T1000 (cell line): ENCODE measurements around the gene LYRM4.
A peak's percentile ranks its signal among the peaks of the same experiment; 100 is the strongest.
"Not testable (repeated sequence)": the region's sequence is repeated elsewhere in the genome, so short reads cannot be mapped to it uniquely, and the experiment has no call there.

Source experiments
- DNase-seq: peaks from one replicate; lab custom pipeline; 2025; ENCODE audit warnings: mixed read lengths; lab: John Stamatoyannopoulos, UW

LYRM4 gene

GRCh38 chr6:5122504-5123112 is 138.1 kb downstream of the LYRM4 start:
- no peak for DNase-seq

GRCh38 chr6:5121956-5122355 is 138.8 kb downstream of the LYRM4 start:
- no peak for DNase-seq

GRCh38 chr6:5121479-5121878 is 139.3 kb downstream of the LYRM4 start:
- DNase-seq: no peak

- DNase-seq: not testable (repeated sequence)
These were observed 140.2 kb downstream of the LYRM4 start for GRCh38 chr6:5120543-5120942.

GRCh38 chr6:5120011-5120410 is 140.7 kb downstream of the LYRM4 start:
- DNase-seq: no peak

- no peak for DNase-seq
These were observed 141.4 kb downstream of the LYRM4 start for GRCh38 chr6:5119090-5119951.

GRCh38 chr6:5116243-5116991 is 144.3 kb downstream of the LYRM4 start:
- no peak for DNase-seq

- no peak for DNase-seq
These were observed 145.6 kb downstream of the LYRM4 start for GRCh38 chr6:5115168-5115567.

- no peak for DNase-seq
These were observed 147.7 kb downstream of the LYRM4 start for GRCh38 chr6:5113096-5113495.

- peak; percentile 14 for DNase-seq
These were observed 148.5 kb downstream of the LYRM4 start for GRCh38 chr6:5112066-5112799.

- no peak for DNase-seq
These were observed 149.1 kb downstream of the LYRM4 start for GRCh38 chr6:5111626-5112025.

- no peak for DNase-seq
These were observed 150.5 kb downstream of the LYRM4 start for GRCh38 chr6:5110246-5110645.

- no peak for DNase-seq
These were observed 151.3 kb downstream of the LYRM4 start for GRCh38 chr6:5109436-5109835.

GRCh38 chr6:5108536-5109150 is 152.1 kb downstream of the LYRM4 start:
- no peak for DNase-seq

GRCh38 chr6:5108068-5108467 is 152.7 kb downstream of the LYRM4 start:
- no peak for DNase-seq

GRCh38 chr6:5107341-5107740 is 153.4 kb downstream of the LYRM4 start:
- no peak for DNase-seq

GRCh38 chr6:5105146-5105545 is 155.6 kb downstream of the LYRM4 start:
- no peak for DNase-seq

- no peak for DNase-seq
These were observed 156.1 kb downstream of the LYRM4 start for GRCh38 chr6:5104667-5105066.

- DNase-seq: no peak
These were observed 157.5 kb downstream of the LYRM4 start for GRCh38 chr6:5103250-5103649.

- no peak for DNase-seq
These were observed 158.3 kb downstream of the LYRM4 start for GRCh38 chr6:5102267-5102970.

- DNase-seq: no peak
These were observed 159.9 kb downstream of the LYRM4 start for GRCh38 chr6:5100806-5101205.
